Measurements from ENCODE around the gene KCNH4.

DNA sequence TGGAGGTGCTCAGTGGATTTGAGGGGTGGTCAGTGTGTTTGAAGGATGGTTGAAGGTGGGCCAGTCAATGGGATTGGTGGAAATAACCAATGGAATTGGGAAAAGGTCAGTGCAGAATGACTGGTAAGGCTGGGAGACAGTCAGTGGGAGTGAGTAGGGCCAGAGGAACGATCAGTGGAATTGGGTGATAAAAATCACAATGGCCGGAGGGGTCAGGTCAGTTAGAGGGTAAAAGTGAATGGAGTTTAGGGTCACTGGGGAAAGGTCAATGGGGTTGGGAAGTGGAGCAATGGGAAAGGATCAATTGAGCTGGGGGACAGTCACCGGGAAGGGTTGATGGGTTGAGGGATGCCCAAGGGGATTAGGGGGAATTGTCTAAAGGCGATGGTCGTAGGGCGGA, 15.2 kb downstream of the KCNH4 start:
- TF ChIP-seq EP300 (IDR thresholded peaks at IDR 0.05) (no peak), POLR2A (IDR thresholded peaks at IDR 0.05) (no peak), CTCF (IDR thresholded peaks at IDR 0.05) (no peak)

All from ovary (tissue), 3 donors.